HG03159 (cell line): ENCODE results near the gene MGA.
"Not testable (repeated sequence)": the region's sequence is repeated elsewhere in the genome, so short reads cannot be mapped to it uniquely, and the experiment has no call there.

Source experiments
- ATAC-seq: cut with Tn5 transposase; IDR thresholded peaks from one replicate; pipeline ENCODE4 v1.9.1; 2021; ENCODE audit warnings: mild to moderate bottlenecking, moderate library complexity; ENCODE audit not compliant: unreplicated experiment

The MGA gene

GRCh38 chr15:41703120-41703519, 42.9 kb downstream of the MGA start:
- ATAC-seq, result no peak

- no peak for ATAC-seq
Measured at GRCh38 chr15:41713047-41713446, 52.8 kb downstream of the MGA start.

GRCh38 chr15:41714291-41714690, 54.1 kb downstream of the MGA start:
- ATAC-seq, result no peak

- no peak for ATAC-seq
Measured at GRCh38 chr15:41716864-41717263, 56.7 kb downstream of the MGA start.

- ATAC-seq, result no peak
Measured at GRCh38 chr15:41727143-41727542, 66.9 kb downstream of the MGA start.

GRCh38 chr15:41728061-41728460, 67.9 kb downstream of the MGA start:
- not testable (repeated sequence) for ATAC-seq

GRCh38 chr15:41730543-41730942, 70.3 kb downstream of the MGA start:
- no peak for ATAC-seq

- no peak for ATAC-seq
Measured at GRCh38 chr15:41732483-41732882, 72.3 kb downstream of the MGA start.

- ATAC-seq, result no peak
Measured at GRCh38 chr15:41734079-41734478, 73.9 kb downstream of the MGA start.

GRCh38 chr15:41735046-41735445, 74.8 kb downstream of the MGA start:
- ATAC-seq, result no peak

GRCh38 chr15:41735492-41735891, 75.3 kb downstream of the MGA start:
- ATAC-seq, result not testable (repeated sequence)

- ATAC-seq, result no peak
Measured at GRCh38 chr15:41746802-41747201, 86.6 kb downstream of the MGA start.

GRCh38 chr15:41756198-41756597, 96.0 kb downstream of the MGA start:
- ATAC-seq, result no peak

GRCh38 chr15:41772720-41773331, 112.6 kb downstream of the MGA start:
- ATAC-seq, result no peak

- no peak for ATAC-seq
Measured at GRCh38 chr15:41773332-41773728, 113.1 kb downstream of the MGA start.

- no peak for ATAC-seq
Measured at GRCh38 chr15:41773729-41774061, 113.5 kb downstream of the MGA start.

- peak; percentile 75 for ATAC-seq
Measured at GRCh38 chr15:41774062-41774881, 114.1 kb downstream of the MGA start, which contains the start of gene MAPKBP1. MAPKBP1 (plus strand) TSS chr15:41774484; CDS start chr15:41775276, 792 bp downstream.

- ATAC-seq, result no peak
Measured at GRCh38 chr15:41774882-41775417, 114.7 kb downstream of the MGA start.

GRCh38 chr15:41775651-41776050, 115.4 kb downstream of the MGA start:
- ATAC-seq, result no peak

- ATAC-seq, result no peak
Measured at GRCh38 chr15:41777421-41777973, 117.3 kb downstream of the MGA start.

GRCh38 chr15:41778521-41778920, 118.3 kb downstream of the MGA start:
- no peak for ATAC-seq

GRCh38 chr15:41779662-41780157, 119.5 kb downstream of the MGA start:
- ATAC-seq, result no peak
